Neural cell (in vitro differentiated cells): Measurements from ENCODE around the gene RYR3. TPM values are rescaled to one million over a fixed set of nuclear protein-coding genes. Genes with fewer than 3 reads are reported as not detected.

Source experiments
- H2AFZ ChIP-seq: fragments of 200-600, 300-800 bp; sonication (generic), shearing (Covaris generic); 2 replicates; pipeline ENCODE4 v1.6.0; 2014; ENCODE audit warnings: low read depth, mild to moderate bottlenecking, antibody characterized with exemption, low read length, moderate library complexity
- H3F3A ChIP-seq: fragments of 200-600 bp; shearing (Covaris generic); 2 replicates; pipeline ENCODE4 v1.6.1; 2016; ENCODE audit warnings: mild to moderate bottlenecking, moderate library complexity, mixed read lengths, antibody characterized with exemption, low read length; ENCODE audit not compliant: insufficient read depth, poor library complexity, severe bottlenecking
- H3K27ac ChIP-seq: fragments of 200-600, 300-800 bp; sonication (generic), shearing (Covaris generic); 2 replicates; pipeline ENCODE4 v1.5.1; 2014; ENCODE audit warnings: mild to moderate bottlenecking, low read length, moderate library complexity
- H3K27me3 ChIP-seq: fragments of 300-800, 200-600 bp; sonication (generic), shearing (Covaris generic); 2 replicates; pipeline ENCODE4 v1.6.0; 2014; ENCODE audit warnings: mild to moderate bottlenecking, low read depth, low read length, moderate library complexity; ENCODE audit not compliant: insufficient read depth
- H3K36me3 ChIP-seq: fragments of 300-800, 200-600 bp; sonication (generic), shearing (Covaris generic); 2 replicates; pipeline ENCODE4 v1.5.1; 2014; ENCODE audit warnings: mild to moderate bottlenecking, antibody characterized with exemption, low read length, moderate library complexity; ENCODE audit not compliant: insufficient read depth
- H3K4me2 ChIP-seq: fragments of 300-800, 200-600 bp; sonication (generic), shearing (Covaris generic); 2 replicates; pipeline ENCODE4 v1.6.0; 2014; ENCODE audit warnings: mild to moderate bottlenecking, low read length
- H3K4me3 ChIP-seq: fragments of 300-800, 200-600 bp; sonication (generic), shearing (Covaris generic); 2 replicates; pipeline ENCODE4 v1.5.1; 2014; ENCODE audit warnings: mild to moderate bottlenecking, low read length, moderate library complexity
- H3K79me2 ChIP-seq: fragments of 200-600 bp; shearing (Covaris generic); replicated peaks from 2 replicates; pipeline ENCODE4 v1.6.0; 2014; ENCODE audit warnings: mild to moderate bottlenecking, low read length, moderate library complexity; ENCODE audit not compliant: insufficient read depth
- H3K9ac ChIP-seq: fragments of 300-800, 200-600 bp; sonication (generic), shearing (Covaris generic); 2 replicates; pipeline ENCODE4 v1.6.1; 2016; ENCODE audit warnings: mild to moderate bottlenecking, low read length, mixed read lengths
- H3K9me2 ChIP-seq: fragments of 200-600 bp; shearing (Covaris generic); 2 replicates; pipeline ENCODE4 v1.6.1; 2016; ENCODE audit warnings: mild to moderate bottlenecking, low read length, mixed read lengths; ENCODE audit not compliant: insufficient read depth
- H3K9me3 ChIP-seq: fragments of 200-600, 300-800 bp; sonication (generic), shearing (Covaris generic); 2 replicates; pipeline ENCODE4 v1.6.1; 2016; ENCODE audit warnings: mild to moderate bottlenecking, mixed run types, low read length, moderate library complexity, mixed read lengths
- H4K20me1 ChIP-seq: fragments of 200-600 bp; shearing (Covaris generic); 2 replicates; pipeline ENCODE4 v1.6.1; 2016; ENCODE audit warnings: mild to moderate bottlenecking, mixed run types; ENCODE audit not compliant: insufficient read depth
- EP300 ChIP-seq: fragments of 450-650 bp; conservative IDR thresholded peaks from 2 replicates; pipeline ENCODE4 v1.6.1; 2014; ENCODE audit warnings: antibody characterized with exemption, mild to moderate bottlenecking, moderate library complexity; ENCODE audit not compliant: poor library complexity, severe bottlenecking
- EZH2 ChIP-seq: fragments of 200-600, 300-800 bp; shearing (Covaris generic), sonication (generic); IDR thresholded peaks from 2 replicates; pipeline ENCODE4 v1.6.1; 2014; ENCODE audit warnings: antibody characterized with exemption, low read length, borderline replicate concordance, mild to moderate bottlenecking; ENCODE audit not compliant: insufficient read depth, poor library complexity, severe bottlenecking
- MXI1 ChIP-seq: fragments of 450-650 bp; conservative IDR thresholded peaks from 2 replicates; pipeline ENCODE4 v1.6.1; 2014; ENCODE audit warnings: antibody characterized with exemption, mild to moderate bottlenecking; ENCODE audit not compliant: poor library complexity, severe bottlenecking
- POLR2AphosphoS5 ChIP-seq: IDR thresholded peaks from 2 replicates; pipeline ENCODE4 v1.6.1; 2012
- RAD21 ChIP-seq: fragments of 450-650 bp; conservative IDR thresholded peaks from 2 replicates; pipeline ENCODE4 v1.6.1; 2014; ENCODE audit warnings: antibody characterized with exemption, mild to moderate bottlenecking, moderate library complexity
- SMC3 ChIP-seq: fragments of 450-650 bp; conservative IDR thresholded peaks from 2 replicates; pipeline ENCODE4 v1.6.1; 2014; ENCODE audit warnings: antibody characterized with exemption, mild to moderate bottlenecking, moderate library complexity; ENCODE audit not compliant: poor library complexity
- TAF1 ChIP-seq: IDR thresholded peaks from 2 replicates; pipeline ENCODE4 v1.6.1; 2012; ENCODE audit warnings: low read depth
- polyA plus RNA-seq: library from polyadenylated mRNA; depleted of rRNA; stranded (reverse); fragments of >200 nt; gene quantifications from 2 replicates; pipeline ENCODE4 v1.2.3, GENCODE V29; 2014
- TF ChIP-seq, protein P1 (sequence below): IDR thresholded peaks from 2 replicates; pipeline ENCODE4 v1.6.1; 2012; ENCODE audit warnings: borderline replicate concordance
- TF ChIP-seq, protein P2 (sequence below): fragments of 450-650 bp; IDR thresholded peaks from 2 replicates; pipeline ENCODE4 v1.5.1; 2014; ENCODE audit warnings: antibody characterized with exemption, mild to moderate bottlenecking, moderate library complexity; ENCODE audit not compliant: poor library complexity, severe bottlenecking

The RYR3 gene
- polyA plus RNA-seq, 1 donor from 2014 or later, result 12.6 TPM

DNA sequence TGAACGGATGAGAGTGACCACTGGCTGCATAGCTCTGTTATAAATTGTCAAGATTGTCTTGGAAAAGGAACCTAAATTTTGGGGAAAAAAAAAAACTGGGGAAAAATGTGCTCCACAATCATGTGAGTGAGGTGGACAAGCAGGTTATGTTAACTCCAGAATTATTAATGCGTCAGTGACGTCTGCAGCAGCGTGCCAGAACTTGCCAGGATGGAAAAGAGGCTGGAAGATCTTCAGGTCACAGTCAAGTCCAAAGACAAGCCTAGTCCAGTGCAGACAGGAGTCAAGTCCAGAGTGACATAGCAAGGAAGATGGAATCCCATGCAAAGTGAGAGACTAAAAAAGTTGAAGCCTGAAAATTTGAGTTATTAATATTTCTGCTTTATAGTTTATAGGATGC is 140.6 kb downstream of the RYR3 start:
- no peak overlapping the region for H3K27ac ChIP-seq
- H3F3A ChIP-seq, result no peaks in the 10 kb centered on the region
- no peak overlapping the region for H3K9ac ChIP-seq
- no peaks in the 10 kb centered on the region for H4K20me1 ChIP-seq
- H2AFZ ChIP-seq, result no peak overlapping the region
- H3K79me2 ChIP-seq, result no peaks in the 10 kb centered on the region
- no peak overlapping the region for H3K4me2 ChIP-seq
- no peak overlapping the region for H3K4me3 ChIP-seq
- no peaks in the 10 kb centered on the region for H3K27me3 ChIP-seq
- H3K9me2 ChIP-seq, result no peaks in the 10 kb centered on the region
- no peaks in the 10 kb centered on the region for H3K9me3 ChIP-seq
- TF ChIP-seq, protein P1, sequence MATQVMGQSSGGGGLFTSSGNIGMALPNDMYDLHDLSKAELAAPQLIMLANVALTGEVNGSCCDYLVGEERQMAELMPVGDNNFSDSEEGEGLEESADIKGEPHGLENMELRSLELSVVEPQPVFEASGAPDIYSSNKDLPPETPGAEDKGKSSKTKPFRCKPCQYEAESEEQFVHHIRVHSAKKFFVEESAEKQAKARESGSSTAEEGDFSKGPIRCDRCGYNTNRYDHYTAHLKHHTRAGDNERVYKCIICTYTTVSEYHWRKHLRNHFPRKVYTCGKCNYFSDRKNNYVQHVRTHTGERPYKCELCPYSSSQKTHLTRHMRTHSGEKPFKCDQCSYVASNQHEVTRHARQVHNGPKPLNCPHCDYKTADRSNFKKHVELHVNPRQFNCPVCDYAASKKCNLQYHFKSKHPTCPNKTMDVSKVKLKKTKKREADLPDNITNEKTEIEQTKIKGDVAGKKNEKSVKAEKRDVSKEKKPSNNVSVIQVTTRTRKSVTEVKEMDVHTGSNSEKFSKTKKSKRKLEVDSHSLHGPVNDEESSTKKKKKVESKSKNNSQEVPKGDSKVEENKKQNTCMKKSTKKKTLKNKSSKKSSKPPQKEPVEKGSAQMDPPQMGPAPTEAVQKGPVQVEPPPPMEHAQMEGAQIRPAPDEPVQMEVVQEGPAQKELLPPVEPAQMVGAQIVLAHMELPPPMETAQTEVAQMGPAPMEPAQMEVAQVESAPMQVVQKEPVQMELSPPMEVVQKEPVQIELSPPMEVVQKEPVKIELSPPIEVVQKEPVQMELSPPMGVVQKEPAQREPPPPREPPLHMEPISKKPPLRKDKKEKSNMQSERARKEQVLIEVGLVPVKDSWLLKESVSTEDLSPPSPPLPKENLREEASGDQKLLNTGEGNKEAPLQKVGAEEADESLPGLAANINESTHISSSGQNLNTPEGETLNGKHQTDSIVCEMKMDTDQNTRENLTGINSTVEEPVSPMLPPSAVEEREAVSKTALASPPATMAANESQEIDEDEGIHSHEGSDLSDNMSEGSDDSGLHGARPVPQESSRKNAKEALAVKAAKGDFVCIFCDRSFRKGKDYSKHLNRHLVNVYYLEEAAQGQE, result no peak
- TF ChIP-seq, protein P2, sequence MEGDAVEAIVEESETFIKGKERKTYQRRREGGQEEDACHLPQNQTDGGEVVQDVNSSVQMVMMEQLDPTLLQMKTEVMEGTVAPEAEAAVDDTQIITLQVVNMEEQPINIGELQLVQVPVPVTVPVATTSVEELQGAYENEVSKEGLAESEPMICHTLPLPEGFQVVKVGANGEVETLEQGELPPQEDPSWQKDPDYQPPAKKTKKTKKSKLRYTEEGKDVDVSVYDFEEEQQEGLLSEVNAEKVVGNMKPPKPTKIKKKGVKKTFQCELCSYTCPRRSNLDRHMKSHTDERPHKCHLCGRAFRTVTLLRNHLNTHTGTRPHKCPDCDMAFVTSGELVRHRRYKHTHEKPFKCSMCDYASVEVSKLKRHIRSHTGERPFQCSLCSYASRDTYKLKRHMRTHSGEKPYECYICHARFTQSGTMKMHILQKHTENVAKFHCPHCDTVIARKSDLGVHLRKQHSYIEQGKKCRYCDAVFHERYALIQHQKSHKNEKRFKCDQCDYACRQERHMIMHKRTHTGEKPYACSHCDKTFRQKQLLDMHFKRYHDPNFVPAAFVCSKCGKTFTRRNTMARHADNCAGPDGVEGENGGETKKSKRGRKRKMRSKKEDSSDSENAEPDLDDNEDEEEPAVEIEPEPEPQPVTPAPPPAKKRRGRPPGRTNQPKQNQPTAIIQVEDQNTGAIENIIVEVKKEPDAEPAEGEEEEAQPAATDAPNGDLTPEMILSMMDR, result no peak
- TF ChIP-seq RAD21, result no peak
- TF ChIP-seq TAF1, result no peak
- no peak for TF ChIP-seq SMC3
- no peak for TF ChIP-seq EZH2
- no peak for TF ChIP-seq POLR2AphosphoS5
- TF ChIP-seq EP300, result no peak
- TF ChIP-seq MXI1, result no peak
- no peaks in the 10 kb centered on the region for H3K36me3 ChIP-seq

DNA sequence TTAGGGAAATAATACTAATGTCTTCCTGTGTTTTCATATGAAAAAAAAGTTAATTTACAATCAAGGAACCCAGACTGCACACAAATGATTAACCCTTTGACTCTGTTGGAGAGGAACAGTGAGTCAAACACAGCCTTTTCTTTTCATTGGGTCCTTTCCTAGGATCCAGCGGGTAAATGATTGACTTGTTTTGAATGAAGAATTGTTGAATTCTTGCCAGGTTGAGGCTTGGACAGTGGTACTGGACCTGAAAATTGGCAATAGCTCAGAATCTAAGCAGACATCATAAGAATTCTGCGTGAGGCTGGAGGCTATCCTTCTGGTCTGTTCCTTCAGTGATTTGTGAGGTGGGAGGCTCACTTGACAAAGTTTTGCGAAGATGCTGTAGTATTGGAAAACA is 143.0 kb downstream of the RYR3 start:
- no peaks in the 10 kb centered on the region for H3F3A ChIP-seq
- no peaks in the 10 kb centered on the region for H4K20me1 ChIP-seq
- no peaks in the 10 kb centered on the region for H3K27me3 ChIP-seq
- TF ChIP-seq SMC3, result no peak
- H3K36me3 ChIP-seq, result no peaks in the 10 kb centered on the region
- no peak overlapping the region for H3K9ac ChIP-seq
- no peak overlapping the region for H3K4me2 ChIP-seq
- H3K9me3 ChIP-seq, result no peaks in the 10 kb centered on the region
- H3K9me2 ChIP-seq, result no peaks in the 10 kb centered on the region
- H3K79me2 ChIP-seq, result no peaks in the 10 kb centered on the region
- H3K4me3 ChIP-seq, result no peak overlapping the region
- H2AFZ ChIP-seq, result no peak overlapping the region
- no peak overlapping the region for H3K27ac ChIP-seq

DNA sequence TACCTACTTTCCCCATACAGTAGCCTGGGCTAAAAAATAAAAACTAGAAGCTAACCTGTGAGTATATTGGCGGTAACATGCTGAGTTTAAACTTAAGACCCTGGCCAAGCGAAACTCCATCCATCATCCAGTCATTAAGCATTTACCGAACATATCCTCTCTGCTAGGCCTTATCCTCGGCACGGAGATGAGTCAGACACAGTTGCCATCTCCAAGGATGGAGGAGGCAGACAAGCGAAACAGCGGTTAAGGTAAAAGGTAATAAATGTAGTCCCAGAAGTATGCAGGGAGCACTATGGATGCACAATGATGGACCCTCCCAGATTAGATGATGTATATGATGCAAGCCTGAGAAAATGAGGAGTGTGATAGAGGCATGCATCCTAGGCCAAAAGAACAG is 143.6 kb downstream of the RYR3 start:
- H3K9me3 ChIP-seq, result no peaks in the 10 kb centered on the region
- H3K27me3 ChIP-seq, result no peaks in the 10 kb centered on the region
- H4K20me1 ChIP-seq, result no peaks in the 10 kb centered on the region
- no peaks in the 10 kb centered on the region for H3K79me2 ChIP-seq
- no peak overlapping the region for H3K9ac ChIP-seq
- no peak overlapping the region for H3K27ac ChIP-seq
- no peak overlapping the region for H2AFZ ChIP-seq
- no peaks in the 10 kb centered on the region for H3K9me2 ChIP-seq
- TF ChIP-seq, protein P1, result no peak
- no peak for TF ChIP-seq MXI1
- no peak for TF ChIP-seq SMC3
- TF ChIP-seq, protein P2, result no peak
- no peak for TF ChIP-seq RAD21
- no peak for TF ChIP-seq TAF1
- no peak for TF ChIP-seq EZH2
- TF ChIP-seq POLR2AphosphoS5, result no peak
- no peak for TF ChIP-seq EP300
- no peaks in the 10 kb centered on the region for H3F3A ChIP-seq
- H3K4me2 ChIP-seq, result no peak overlapping the region
- H3K36me3 ChIP-seq, result no peaks in the 10 kb centered on the region
- no peak overlapping the region for H3K4me3 ChIP-seq
